Parathyroid adenoma (tissue), 2 donors: ENCODE results near the gene LRBA.
"Not testable (repeated sequence)": the region's sequence is repeated elsewhere in the genome, so short reads cannot be mapped to it uniquely, and the experiment has no call there.

Experiments used
- H2AFZ ChIP-seq: fragments of 300-600 bp; sonication (generic); one replicate; pipeline ENCODE4 v1.7.0; 2017; ENCODE audit warnings: antibody characterized with exemption, mild to moderate bottlenecking
- H3K27ac ChIP-seq: fragments of 300-600 bp; sonication (generic); one replicate; pipeline ENCODE4 v1.7.0; 2017
- H3K27me3 ChIP-seq: fragments of 300-600 bp; sonication (generic); one replicate; pipeline ENCODE4 v1.7.0; 2017; ENCODE audit warnings: low read length; ENCODE audit not compliant: control insufficient read depth, insufficient read depth
- H3K36me3 ChIP-seq: fragments of 300-600 bp; sonication (generic); one replicate; pipeline ENCODE4 v1.7.0; 2017; ENCODE audit warnings: low read length; ENCODE audit not compliant: control insufficient read depth, insufficient read depth
- H3K4me1 ChIP-seq: fragments of 300-600 bp; sonication (generic); one replicate; pipeline ENCODE4 v1.7.0; 2017; ENCODE audit warnings: control low read depth
- H3K4me2 ChIP-seq: fragments of 300-600 bp; sonication (generic); one replicate; pipeline ENCODE4 v1.7.0; 2017; ENCODE audit warnings: low read length
- H3K4me3 ChIP-seq: fragments of 300-600 bp; sonication (generic); one replicate; pipeline ENCODE4 v1.7.0; 2017; ENCODE audit warnings: low read depth, low read length
- H3K79me2 ChIP-seq: fragments of 300-600 bp; sonication (generic); one replicate; pipeline ENCODE4 v1.7.0; 2017; ENCODE audit warnings: control low read depth
- H3K9ac ChIP-seq: fragments of 300-600 bp; sonication (generic); one replicate; pipeline ENCODE4 v1.7.0; 2017; ENCODE audit warnings: mild to moderate bottlenecking
- H3K9me3 ChIP-seq: fragments of 300-600 bp; sonication (generic); one replicate; pipeline ENCODE4 v1.7.0; 2017; ENCODE audit warnings: low read length; ENCODE audit not compliant: control insufficient read depth
- TF ChIP-seq, protein P1 (sequence below): fragments of 300-600 bp; sonication (generic); IDR thresholded peaks from one replicate; pipeline ENCODE4 v1.7.0; 2017; ENCODE audit warnings: antibody characterized with exemption, mild to moderate bottlenecking
- donor health status: primary hyperparathyroidism.

Gene LRBA

DNA sequence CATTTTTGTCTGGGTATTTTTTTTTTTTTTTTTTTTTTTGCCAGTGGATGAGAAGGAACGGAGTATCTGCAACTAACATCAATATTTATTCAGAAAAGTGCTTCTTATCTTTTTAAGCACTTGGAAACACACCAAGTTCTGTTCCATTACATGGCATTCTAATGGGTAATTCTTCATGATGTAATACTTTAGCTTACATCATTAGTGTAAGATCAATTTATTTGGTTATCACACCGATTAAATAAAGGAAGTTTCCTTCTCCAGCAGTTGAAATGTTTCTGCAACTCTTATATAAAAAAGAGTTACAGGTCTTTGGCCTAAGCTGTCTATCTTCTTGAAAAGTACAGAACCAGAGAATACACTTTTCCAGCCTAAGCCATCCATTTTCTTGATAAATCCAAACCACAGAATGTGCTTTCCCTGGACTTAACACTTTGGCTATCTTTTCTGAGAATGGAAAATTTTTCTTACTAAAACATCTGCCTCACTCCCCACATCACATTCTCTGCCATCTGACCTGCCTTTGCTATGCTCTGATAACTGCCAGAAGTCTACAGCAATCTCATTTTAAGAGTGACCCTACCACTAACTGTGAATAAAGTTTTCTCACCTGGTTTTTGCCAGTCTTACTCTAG, 625.1 kb downstream of the LRBA start:
- H3K36me3 ChIP-seq: no peaks in the 10 kb centered on the region
- no peak overlapping the region for H3K9ac ChIP-seq
- H3K79me2 ChIP-seq: no peaks in the 10 kb centered on the region
- TF ChIP-seq, protein P1, sequence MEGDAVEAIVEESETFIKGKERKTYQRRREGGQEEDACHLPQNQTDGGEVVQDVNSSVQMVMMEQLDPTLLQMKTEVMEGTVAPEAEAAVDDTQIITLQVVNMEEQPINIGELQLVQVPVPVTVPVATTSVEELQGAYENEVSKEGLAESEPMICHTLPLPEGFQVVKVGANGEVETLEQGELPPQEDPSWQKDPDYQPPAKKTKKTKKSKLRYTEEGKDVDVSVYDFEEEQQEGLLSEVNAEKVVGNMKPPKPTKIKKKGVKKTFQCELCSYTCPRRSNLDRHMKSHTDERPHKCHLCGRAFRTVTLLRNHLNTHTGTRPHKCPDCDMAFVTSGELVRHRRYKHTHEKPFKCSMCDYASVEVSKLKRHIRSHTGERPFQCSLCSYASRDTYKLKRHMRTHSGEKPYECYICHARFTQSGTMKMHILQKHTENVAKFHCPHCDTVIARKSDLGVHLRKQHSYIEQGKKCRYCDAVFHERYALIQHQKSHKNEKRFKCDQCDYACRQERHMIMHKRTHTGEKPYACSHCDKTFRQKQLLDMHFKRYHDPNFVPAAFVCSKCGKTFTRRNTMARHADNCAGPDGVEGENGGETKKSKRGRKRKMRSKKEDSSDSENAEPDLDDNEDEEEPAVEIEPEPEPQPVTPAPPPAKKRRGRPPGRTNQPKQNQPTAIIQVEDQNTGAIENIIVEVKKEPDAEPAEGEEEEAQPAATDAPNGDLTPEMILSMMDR: no peak
- H2AFZ ChIP-seq: no peak overlapping the region
- no peak overlapping the region for H3K4me3 ChIP-seq
- no peaks in the 10 kb centered on the region for H3K9me3 ChIP-seq
- H3K4me2 ChIP-seq: no peak overlapping the region
- H3K4me1 ChIP-seq: no peaks in the 10 kb centered on the region
- H3K27me3 ChIP-seq: no peaks in the 10 kb centered on the region
- H3K27ac ChIP-seq: no peak overlapping the region

DNA sequence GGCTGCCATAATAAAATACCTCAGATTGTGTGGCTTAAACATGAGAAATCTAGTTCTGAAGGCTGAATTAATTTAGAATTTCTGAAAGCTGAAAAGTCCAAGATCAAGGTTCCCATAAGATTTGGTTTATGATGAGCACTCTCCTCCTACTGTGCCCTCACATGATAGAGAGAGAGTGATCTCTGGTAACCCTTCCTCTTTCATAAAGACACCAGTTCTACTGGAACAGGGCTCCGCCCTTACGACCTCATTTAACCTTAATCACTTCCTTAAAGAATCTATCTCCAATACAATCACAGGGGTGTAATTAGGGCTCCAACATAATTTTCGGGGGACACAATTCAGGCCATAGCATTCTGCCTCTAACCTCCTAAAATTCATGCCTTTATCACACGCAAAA, 627.1 kb downstream of the LRBA start:
- Histone ChIP-seq H3K4me2 (no peak overlapping the region), H3K27me3 (no peaks in the 10 kb centered on the region), H3K9ac (no peak overlapping the region), H3K36me3 (no peaks in the 10 kb centered on the region), H2AFZ (no peak overlapping the region), H3K79me2 (no peaks in the 10 kb centered on the region), H3K9me3 (no peaks in the 10 kb centered on the region), H3K4me1 (no peaks in the 10 kb centered on the region), H3K27ac (no peak overlapping the region), H3K4me3 (no peak overlapping the region)
- TF ChIP-seq, protein P1: no peak

DNA sequence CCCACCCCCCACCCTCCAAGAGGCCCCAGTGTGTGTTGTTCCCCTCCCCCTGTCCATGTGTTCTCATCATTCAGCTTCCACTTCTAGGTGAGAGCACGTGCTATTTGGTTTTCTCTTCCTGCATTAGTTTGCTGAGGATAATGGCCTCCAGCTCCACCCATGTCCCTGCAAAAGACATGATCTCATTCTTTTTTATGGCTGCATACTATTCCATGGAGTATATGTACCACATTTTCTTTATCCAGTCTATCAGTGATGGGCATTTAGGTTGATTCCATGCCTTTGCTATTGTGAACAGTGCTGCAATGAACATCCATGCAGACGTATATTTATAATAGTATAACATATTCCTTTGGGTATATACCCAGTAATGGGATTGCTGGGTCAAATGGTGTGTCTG, 628.7 kb downstream of the LRBA start:
- H3K9me3 ChIP-seq: not testable (repeated sequence)

DNA sequence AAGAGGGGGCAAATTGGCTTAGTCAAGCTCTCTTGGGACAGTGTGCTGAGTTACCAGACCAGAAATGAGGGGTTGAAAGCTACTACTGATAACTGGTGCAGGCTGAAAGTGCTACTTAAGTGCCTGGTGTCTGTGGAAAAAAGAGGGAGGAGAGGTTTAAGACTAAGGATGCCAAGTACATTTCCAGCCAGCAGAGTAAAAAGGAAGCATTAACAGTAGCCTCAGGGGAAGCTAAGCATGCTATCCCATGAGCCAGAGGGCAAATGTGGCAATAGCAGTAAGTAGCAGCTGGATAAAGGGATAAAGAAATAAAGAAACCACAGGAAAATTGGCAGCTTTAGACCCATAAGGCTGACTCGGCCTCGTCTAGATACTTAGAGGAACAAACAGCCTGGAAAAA, 629.5 kb downstream of the LRBA start:
- TF ChIP-seq, protein P1: no peak
- no peak overlapping the region for H2AFZ ChIP-seq

More for the DNA sequence above, 628.7 kb downstream of the LRBA start:
- not testable (repeated sequence) for H3K27ac ChIP-seq, H3K79me2 ChIP-seq, H3K36me3 ChIP-seq, H3K4me3 ChIP-seq, H3K27me3 ChIP-seq, H3K4me2 ChIP-seq, H3K9ac ChIP-seq, H2AFZ ChIP-seq, H3K4me1 ChIP-seq

DNA sequence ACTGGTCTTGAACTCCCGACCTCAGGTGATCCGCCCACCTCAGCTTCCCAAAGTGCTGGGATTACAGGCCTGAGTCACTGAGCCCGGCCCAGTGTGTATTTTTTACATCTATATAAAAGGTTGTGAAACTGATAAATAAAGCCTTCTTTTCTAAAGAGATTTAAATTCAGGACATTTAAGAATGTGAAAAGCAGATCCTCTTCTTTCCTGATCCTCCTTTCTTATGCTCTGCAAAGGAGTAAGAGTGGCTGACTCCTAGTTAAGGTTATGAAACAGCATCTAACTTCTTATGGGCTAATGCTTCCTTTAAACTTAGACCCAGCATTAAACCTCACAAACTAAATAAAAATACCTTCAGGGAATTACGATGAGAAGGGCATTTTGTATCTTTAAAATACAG, 630.8 kb downstream of the LRBA start:
- TF ChIP-seq, protein P1: no peak
- H3K27ac ChIP-seq: no peak overlapping the region
- no peaks in the 10 kb centered on the region for H3K36me3 ChIP-seq
- H3K4me3 ChIP-seq: no peak overlapping the region
- H2AFZ ChIP-seq: no peak overlapping the region
- no peak overlapping the region for H3K4me2 ChIP-seq
- no peaks in the 10 kb centered on the region for H3K9me3 ChIP-seq
- no peak overlapping the region for H3K9ac ChIP-seq
- no peaks in the 10 kb centered on the region for H3K79me2 ChIP-seq
- no peaks in the 10 kb centered on the region for H3K27me3 ChIP-seq
- H3K4me1 ChIP-seq: no peaks in the 10 kb centered on the region

More for the DNA sequence above, 629.5 kb downstream of the LRBA start:
- H3K9ac ChIP-seq: no peak overlapping the region
- H3K4me1 ChIP-seq: no peaks in the 10 kb centered on the region
- H3K9me3 ChIP-seq: no peaks in the 10 kb centered on the region
- no peaks in the 10 kb centered on the region for H3K79me2 ChIP-seq
- no peak overlapping the region for H3K4me3 ChIP-seq
- no peak overlapping the region for H3K27ac ChIP-seq
- no peaks in the 10 kb centered on the region for H3K27me3 ChIP-seq
- H3K36me3 ChIP-seq: no peaks in the 10 kb centered on the region
- no peak overlapping the region for H3K4me2 ChIP-seq
